ENCODE results near the gene GPC6.

DNA sequence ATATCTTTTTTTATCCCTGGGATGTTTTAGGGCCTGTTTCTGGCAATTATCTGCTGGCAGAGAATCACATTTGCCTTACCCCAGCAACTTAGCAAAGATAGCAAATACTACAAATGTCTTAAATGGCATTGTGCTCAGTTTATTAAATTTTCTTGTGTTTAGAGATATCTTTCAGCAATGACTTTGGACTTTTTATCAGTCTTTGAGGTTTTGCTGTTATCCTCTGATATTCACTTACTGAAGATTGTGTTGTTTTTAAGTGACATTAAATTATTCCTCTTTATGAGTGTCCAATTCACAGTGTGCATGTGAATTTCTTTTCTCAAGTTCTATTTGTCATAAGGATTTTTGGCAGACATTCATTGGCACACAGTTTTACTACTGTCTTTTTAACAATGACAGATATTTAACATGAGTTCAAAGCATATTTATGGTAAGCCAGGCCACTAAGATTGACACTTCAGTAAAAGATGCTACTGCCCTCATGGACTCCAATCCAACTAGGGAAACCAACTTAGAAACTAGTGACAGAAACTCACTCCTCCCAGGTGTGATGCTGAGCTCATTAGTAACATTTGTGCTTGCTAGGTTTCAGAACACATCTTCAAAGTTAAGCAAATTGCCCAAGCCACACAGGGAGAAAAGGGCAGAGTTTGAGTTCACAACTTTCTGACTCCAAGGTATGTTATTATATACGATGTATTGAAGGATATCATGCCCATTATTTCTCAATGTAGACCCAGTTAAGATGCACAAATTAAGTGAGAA lies 481.9 kb downstream of the GPC6 start:
- TF ChIP-seq GATA2 (IDR thresholded peaks at IDR 0.05; ENCODE audit: low read depth, low read length) (no peak), GATA3 (IDR thresholded peaks at IDR 0.05; ENCODE audit: low read depth, low read length) (no peak)

Data from SH-SY5Y (cell line).